CD8-positive, alpha-beta memory T cell (primary cell): ENCODE measurements around the gene REC8. TPM values are rescaled to one million over a fixed set of nuclear protein-coding genes. Genes with fewer than 3 reads are reported as not detected.

Experiments
- CTCF ChIA-PET: fragments of 350-600 bp; sonication (Branson Sonifier 250); formaldehyde crosslinking; loops from one replicate; lab custom pipeline; 2021; ENCODE audit warnings: antibody characterized with exemption; lab: Charles Lee
- POLR2A ChIA-PET: fragments of 350-600 bp; sonication (Branson Sonifier 250); formaldehyde crosslinking; loops from one replicate; lab custom pipeline; 2021; ENCODE audit warnings: antibody characterized with exemption; lab: Charles Lee
- DNase-seq, 5 donors: peaks; one replicate each; pipeline versions ENCODE4 v3.0.0 to v3.0.0-alpha.2; 2020 to 2022; ENCODE audit warnings: mixed read lengths in 1 of 5
- H3K27ac ChIP-seq: one replicate; pipeline ENCODE4 v1.7.0; 2013; ENCODE audit warnings: low read depth, mild to moderate bottlenecking, low read length, moderate library complexity
- H3K27me3 ChIP-seq: 2 replicates; pipeline ENCODE4 v1.7.0; 2013; ENCODE audit warnings: low read length, mild to moderate bottlenecking; ENCODE audit not compliant: insufficient read depth, poor library complexity, severe bottlenecking
- H3K36me3 ChIP-seq: 2 replicates; pipeline ENCODE4 v1.7.0; 2013; ENCODE audit warnings: mild to moderate bottlenecking, low read length, moderate library complexity; ENCODE audit not compliant: insufficient read depth
- H3K4me1 ChIP-seq: 2 replicates; pipeline ENCODE4 v1.7.0; 2013; ENCODE audit warnings: mild to moderate bottlenecking, low read length, moderate library complexity; ENCODE audit not compliant: insufficient read depth
- H3K4me3 ChIP-seq: 2 replicates; pipeline ENCODE4 v1.7.0; 2013; ENCODE audit warnings: mild to moderate bottlenecking, low read length
- H3K9me3 ChIP-seq: 2 replicates; pipeline ENCODE4 v1.7.0; 2013; ENCODE audit warnings: mild to moderate bottlenecking, low read length
- H3K27ac Mint-ChIP-seq, 8 donors: one replicate each; pipeline ENCODE4 v1.8.0; 2020 to 2021; ENCODE audit warnings: mixed read lengths in 8 of 8, mild to moderate bottlenecking in 6 of 8, inconsistent platforms in 3 of 8, moderate library complexity in 3 of 8
- H3K27me3 Mint-ChIP-seq, 2 donors: one replicate each; pipeline ENCODE4 v1.8.0; 2020 to 2021; ENCODE audit warnings: mixed read lengths in 2 of 2, mild to moderate bottlenecking in 1 of 2, moderate library complexity in 1 of 2
- H3K36me3 Mint-ChIP-seq, 3 donors: one replicate each; pipeline ENCODE4 v1.8.0; 2020 to 2021; ENCODE audit warnings: mixed read lengths in 3 of 3, inconsistent platforms in 1 of 3, mild to moderate bottlenecking in 1 of 3
- H3K4me1 Mint-ChIP-seq, 3 donors: one replicate each; pipeline ENCODE4 v1.8.0; 2020 to 2021; ENCODE audit warnings: mixed read lengths in 3 of 3, inconsistent platforms in 1 of 3, mild to moderate bottlenecking in 1 of 3
- H3K4me3 Mint-ChIP-seq, 7 donors: one replicate each; pipeline ENCODE4 v1.8.0; 2020 to 2021; ENCODE audit warnings: mixed read lengths in 7 of 7, mild to moderate bottlenecking in 6 of 7, moderate library complexity in 4 of 7, inconsistent platforms in 2 of 7
- H3K9me3 Mint-ChIP-seq, 5 donors: one replicate each; pipeline ENCODE4 v1.8.0; 2020 to 2022; ENCODE audit warnings: mixed read lengths in 5 of 5, mild to moderate bottlenecking in 3 of 5, moderate library complexity in 2 of 5, inconsistent platforms in 1 of 5
- polyA plus RNA-seq: library from polyadenylated mRNA; unstranded; fragments of 300-500 nt; fragmentation: Illumina TruSeq; gene quantifications from one replicate; pipeline ENCODE4 v1.2.3, GENCODE V29; 2021
- total RNA-seq, 2 experiments: library from RNA; stranded (reverse); gene quantifications; one replicate each; pipeline ENCODE4 v1.2.3, GENCODE V29; 2021

REC8 gene
- total and polyA plus RNA-seq, 3 experiments from 2014 or later: 10.0 to 26.7 (median 24.5) TPM

- DNase-seq: no peak
- Histone ChIP-seq H3K36me3 (peaks cover 47% of the 10 kb centered on the region), H3K9me3 (no peaks in the 10 kb centered on the region), H3K27ac (no peak overlapping the region), H3K4me1 (peaks cover 23% of the 10 kb centered on the region), H3K4me3 (no peak overlapping the region), H3K27me3 (no peaks in the 10 kb centered on the region)
- peaks cover 0 to 3% of the 10 kb centered on the region in 2 donors for H3K27me3 Mint-ChIP-seq
- ChIA-PET CTCF (interaction anchor here (1.0 to 2.0 kb wide), 3 partner anchors 46 to 158 kb away, joined by 3 to 5 read pairs (median 3); partner anchors contain the start of genes IRF9, PSME2 and RNF31), POLR2A (interaction anchor here (0.6 kb wide), 1 partner anchor 36 kb away, joined by 12 read pairs; no protein-coding TSS in a partner anchor)
- H3K9me3 Mint-ChIP-seq: peaks cover 0 to 2% (median 0%) of the 10 kb centered on the region in 5 donors
- peak overlapping the region in 6 of 8 donors; percentile 77 to 97 (median 95) for H3K27ac Mint-ChIP-seq
- peaks cover 15 to 77% (median 23%) of the 10 kb centered on the region in 3 donors for H3K36me3 Mint-ChIP-seq
- H3K4me1 Mint-ChIP-seq: peaks cover 48 to 74% (median 57%) of the 10 kb centered on the region in 3 donors
- H3K4me3 Mint-ChIP-seq: peak overlapping the region in 1 of 7 donors; percentile 22
Measured at GRCh38 chr14:24207625-24208024, 35.7 kb downstream of the REC8 start.

- Histone ChIP-seq H3K27ac (no peak overlapping the region), H3K36me3 (peaks cover 47% of the 10 kb centered on the region), H3K27me3 (no peaks in the 10 kb centered on the region), H3K4me1 (peaks cover 45% of the 10 kb centered on the region), H3K4me3 (no peak overlapping the region), H3K9me3 (no peaks in the 10 kb centered on the region)
- H3K9me3 Mint-ChIP-seq: no peaks in the 10 kb centered on the region
- no peak for DNase-seq
- H3K27ac Mint-ChIP-seq: peak overlapping the region; percentile 64 to 99 (median 97)
- peaks cover 59 to 87% (median 73%) of the 10 kb centered on the region in 3 donors for H3K4me1 Mint-ChIP-seq
- H3K27me3 Mint-ChIP-seq: peaks cover 0 to 1% of the 10 kb centered on the region in 2 donors
- H3K4me3 Mint-ChIP-seq: peak overlapping the region in 6 of 7 donors; percentile 23 to 97 (median 94)
- ChIA-PET CTCF (interaction anchor here (1.2 to 3.6 kb wide), 6 partner anchors 16 to 122 kb away, joined by 3 to 14 read pairs (median 4); partner anchors contain the start of genes CIDEB, EMC9, IPO4 and IRF9), POLR2A (interaction anchor here (0.8 to 3.9 kb wide), 4 partner anchors 16 to 129 kb away, joined by 3 to 43 read pairs (median 24); partner anchors contain the start of genes IPO4, TINF2 and TM9SF1)
- H3K36me3 Mint-ChIP-seq: peaks cover 10 to 69% (median 18%) of the 10 kb centered on the region in 3 donors
Measured at GRCh38 chr14:24211311-24211710, 39.4 kb downstream of the REC8 start.

- Mint-ChIP-seq H3K27ac (peak within 1 kb of the TSS; percentile 95 to 100 (median 99)), H3K9me3 (no peaks in the 10 kb centered on the region), H3K36me3 (peaks cover 10 to 59% (median 17%) of the 10 kb centered on the region in 3 donors), H3K4me3 (peak within 1 kb of the TSS; percentile 87 to 97 (median 93)), H3K4me1 (peaks cover 48 to 69% (median 59%) of the 10 kb centered on the region in 3 donors), H3K27me3 (no peaks in the 10 kb centered on the region)
- H3K4me1 ChIP-seq: peaks cover 39% of the 10 kb centered on the region
- H3K27me3 ChIP-seq: no peaks in the 10 kb centered on the region
- H3K36me3 ChIP-seq: peaks cover 31% of the 10 kb centered on the region
- DNase-seq: peak; percentile 96 to 98 (median 96)
- H3K9me3 ChIP-seq: no peaks in the 10 kb centered on the region
- H3K4me3 ChIP-seq: peak within 1 kb of the TSS; percentile 87
- H3K27ac ChIP-seq: peak within 1 kb of the TSS; percentile 100
- CTCF ChIA-PET: interaction anchor here (0.7 to 4.2 kb wide), 14 partner anchors 10 to 229 kb away, joined by 3 to 54 read pairs (median 6); partner anchors contain the start of genes CIDEB, EMC9, IPO4 and IRF9
- POLR2A ChIA-PET: interaction anchor here (0.7 to 3.9 kb wide), 18 partner anchors 14 to 1332 kb away, joined by 3 to 43 read pairs (median 4); partner anchors contain the start of genes CBLN3, DCAF11, EMC9 and IPO4
Measured at GRCh38 chr14:24212924-24213865, 41.3 kb downstream of the REC8 start, which contains the start of gene CHMP4A. TSS of gene CHMP4A (minus strand) at chr14:24213488. CDS start at chr14:24213439, 49 bp downstream.

- peaks cover 48 to 66% (median 56%) of the 10 kb centered on the region in 3 donors for H3K4me1 Mint-ChIP-seq
- H3K27ac Mint-ChIP-seq: peak overlapping the region; percentile 95 to 100 (median 99)
- H3K27me3 ChIP-seq: no peaks in the 10 kb centered on the region
- H3K4me3 ChIP-seq: peak overlapping the region; percentile 87
- peaks cover 39% of the 10 kb centered on the region for H3K4me1 ChIP-seq
- no peaks in the 10 kb centered on the region for H3K9me3 Mint-ChIP-seq
- no peak for DNase-seq
- no peaks in the 10 kb centered on the region for H3K27me3 Mint-ChIP-seq
- peaks cover 10 to 57% (median 17%) of the 10 kb centered on the region in 3 donors for H3K36me3 Mint-ChIP-seq
- peak overlapping the region; percentile 87 to 97 (median 93) for H3K4me3 Mint-ChIP-seq
- POLR2A ChIA-PET: interaction anchor here (0.7 to 3.9 kb wide), 16 partner anchors 15 to 217 kb away, joined by 3 to 43 read pairs (median 5); partner anchors contain the start of genes CBLN3, DCAF11, EMC9 and IPO4
- CTCF ChIA-PET: interaction anchor here (0.9 to 4.2 kb wide), 14 partner anchors 19 to 228 kb away, joined by 3 to 54 read pairs (median 6); partner anchors contain the start of genes CIDEB, IPO4, IRF9 and RABGGTA
- peak overlapping the region; percentile 100 for H3K27ac ChIP-seq
- H3K9me3 ChIP-seq: no peaks in the 10 kb centered on the region
- H3K36me3 ChIP-seq: peaks cover 26% of the 10 kb centered on the region
Measured at GRCh38 chr14:24213866-24214662, 42.2 kb downstream of the REC8 start.

- Mint-ChIP-seq H3K4me3 (peak within 1 kb of the TSS; percentile 87 to 97 (median 95)), H3K9me3 (no peaks in the 10 kb centered on the region), H3K36me3 (peaks cover 5 to 44% (median 12%) of the 10 kb centered on the region in 3 donors), H3K4me1 (peaks cover 38 to 54% (median 50%) of the 10 kb centered on the region in 3 donors), H3K27me3 (no peaks in the 10 kb centered on the region), H3K27ac (peak within 1 kb of the TSS; percentile 95 to 100 (median 98))
- H3K27ac ChIP-seq: peak within 1 kb of the TSS; percentile 97
- POLR2A ChIA-PET: interaction anchor here (0.6 to 1.8 kb wide), 14 partner anchors 17 to 216 kb away, joined by 3 to 25 read pairs (median 4); partner anchors contain the start of genes DCAF11, DHRS1, EMC9 and IPO4
- no peaks in the 10 kb centered on the region for H3K9me3 ChIP-seq
- peaks cover 10% of the 10 kb centered on the region for H3K36me3 ChIP-seq
- no peaks in the 10 kb centered on the region for H3K27me3 ChIP-seq
- peak within 1 kb of the TSS; percentile 94 for H3K4me3 ChIP-seq
- CTCF ChIA-PET: interaction anchor here (0.6 to 4.2 kb wide), 28 partner anchors 9 to 215 kb away, joined by 3 to 54 read pairs (median 5); partner anchors contain the start of genes CBLN3, DHRS1, GMPR2 and IPO4
- peak; percentile 76 to 92 (median 85) for DNase-seq
- peaks cover 39% of the 10 kb centered on the region for H3K4me1 ChIP-seq
Measured at GRCh38 chr14:24215495-24216344, 43.8 kb downstream of the REC8 start, which contains the start of gene MDP1. TSS of gene MDP1 (minus strand) at chr14:24216066. CDS start at chr14:24215955, 111 bp downstream.

GRCh38 chr14:24216345-24216699, 44.4 kb downstream of the REC8 start:
- peak overlapping the region; percentile 95 to 100 (median 98) for H3K27ac Mint-ChIP-seq
- H3K4me1 Mint-ChIP-seq: peaks cover 37 to 51% (median 47%) of the 10 kb centered on the region in 3 donors
- H3K36me3 ChIP-seq: peaks cover 4% of the 10 kb centered on the region
- H3K4me3 Mint-ChIP-seq: peak overlapping the region; percentile 87 to 97 (median 95)
- peak overlapping the region; percentile 97 for H3K27ac ChIP-seq
- ChIA-PET POLR2A (interaction anchor here (0.6 to 1.8 kb wide), 14 partner anchors 17 to 216 kb away, joined by 3 to 25 read pairs (median 4); partner anchors contain the start of genes DCAF11, DHRS1, EMC9 and IPO4), CTCF (interaction anchor here (0.8 to 4.2 kb wide), 24 partner anchors 10 to 215 kb away, joined by 3 to 54 read pairs (median 5); partner anchors contain the start of genes CBLN3, DHRS1, GMPR2 and IPO4)
- no peaks in the 10 kb centered on the region for H3K27me3 ChIP-seq
- peaks cover 37% of the 10 kb centered on the region for H3K4me1 ChIP-seq
- H3K9me3 Mint-ChIP-seq: no peaks in the 10 kb centered on the region
- no peaks in the 10 kb centered on the region for H3K27me3 Mint-ChIP-seq
- no peaks in the 10 kb centered on the region for H3K9me3 ChIP-seq
- H3K36me3 Mint-ChIP-seq: peaks cover 4 to 39% (median 12%) of the 10 kb centered on the region in 3 donors
- DNase-seq: no peak
- peak overlapping the region; percentile 94 for H3K4me3 ChIP-seq
